PFSK-1 (cell line): Measurements from ENCODE around the gene DCAKD.

Experiments
- FOXP2 ChIP-seq: optimal IDR thresholded peaks from 2 replicates; pipeline ENCODE3; 2011; ENCODE audit warnings: borderline replicate concordance, control low read depth, inconsistent platforms; ENCODE audit not compliant: insufficient read depth; ENCODE audit errors: extremely low read length, extremely low read depth
- POLR2AphosphoS5 ChIP-seq: IDR thresholded peaks from 2 replicates; pipeline ENCODE4 v1.6.1; 2012; ENCODE audit warnings: low read depth, mild to moderate bottlenecking, control low read depth, low read length, moderate library complexity
- REST ChIP-seq, 2 experiments: IDR thresholded peaks; 2 replicates each; pipeline versions ENCODE4 v1.6.1 to v1.8.0; 2011 to 2012; ENCODE audit warnings: low read depth in 2 of 2, low read length in 2 of 2, control low read depth in 1 of 2, inconsistent platforms in 1 of 2, mild to moderate bottlenecking in 1 of 2, moderate library complexity in 1 of 2; ENCODE audit not compliant: insufficient read depth in 1 of 2
- SIN3A ChIP-seq: IDR thresholded peaks from 2 replicates; pipeline ENCODE4 v1.6.1; 2012; ENCODE audit warnings: mild to moderate bottlenecking, low read length, moderate library complexity, borderline replicate concordance; ENCODE audit not compliant: insufficient read depth
- TAF1 ChIP-seq: IDR thresholded peaks from 2 replicates; pipeline ENCODE4 v1.6.1; 2012; ENCODE audit warnings: low read length, control low read depth, borderline replicate concordance; ENCODE audit not compliant: insufficient read depth

The DCAKD gene

GRCh38 chr17:45086391-45086790 lies 35.0 kb upstream of the DCAKD start:
- TF ChIP-seq SIN3A: no peak
- TF ChIP-seq FOXP2: no peak
- TF ChIP-seq REST (IDR thresholded peaks at IDR 0.05; ENCODE audit: insufficient read depth in 1 of 2, low read depth in 2 of 2, low read length in 2 of 2): no peak
- TF ChIP-seq TAF1: no peak
- TF ChIP-seq POLR2AphosphoS5: no peak

GRCh38 chr17:45081047-45081703 lies 29.7 kb upstream of the DCAKD start:
- TF ChIP-seq POLR2AphosphoS5 (no peak), TAF1 (no peak), FOXP2 (no peak), SIN3A (no peak), REST (IDR thresholded peaks at IDR 0.05; ENCODE audit: insufficient read depth in 1 of 2, low read depth in 2 of 2, low read length in 2 of 2) (no peak)

GRCh38 chr17:45077643-45078042 lies 26.2 kb upstream of the DCAKD start:
- TF ChIP-seq REST (IDR thresholded peaks at IDR 0.05; ENCODE audit: insufficient read depth in 1 of 2, low read depth in 2 of 2, low read length in 2 of 2): no peak

- TF ChIP-seq REST (IDR thresholded peaks at IDR 0.05; ENCODE audit: insufficient read depth in 1 of 2, low read depth in 2 of 2, low read length in 2 of 2): no peak
- no peak for TF ChIP-seq POLR2AphosphoS5
- TF ChIP-seq FOXP2: no peak
- no peak for TF ChIP-seq TAF1
- TF ChIP-seq SIN3A: no peak
Measured at GRCh38 chr17:45073414-45074070, 22.1 kb upstream of the DCAKD start.
